WERI-Rb-1 (cell line): ENCODE data around the gene WDR91.

Experiments used
- DNase-seq: peaks from one replicate; pipeline ENCODE4 v3.0.0-alpha.2; 2020
- H3K27ac ChIP-seq: fragments of 250-450 bp; sonication (Bioruptor Pico); 2 replicates; pipeline ENCODE4 v1.5.1; 2020; ENCODE audit warnings: mild to moderate bottlenecking, moderate library complexity
- H3K27me3 ChIP-seq: fragments of 250-450 bp; sonication (Bioruptor Pico); 2 replicates; pipeline ENCODE4 v1.5.1; 2021; ENCODE audit warnings: mild to moderate bottlenecking, low read depth, moderate library complexity; ENCODE audit not compliant: insufficient read depth, severe bottlenecking
- H3K36me3 ChIP-seq: fragments of 250-450 bp; sonication (Bioruptor Pico); 2 replicates; pipeline ENCODE4 v1.5.1; 2020; ENCODE audit warnings: mild to moderate bottlenecking, moderate library complexity
- H3K4me3 ChIP-seq: 2 replicates; pipeline ENCODE4 v1.5.1; 2011; ENCODE audit warnings: low read depth, mild to moderate bottlenecking, control low read depth, low read length
- H3K9me3 ChIP-seq: fragments of 250-450 bp; sonication (Bioruptor Pico); 2 replicates; pipeline ENCODE4 v1.5.1; 2021; ENCODE audit warnings: mild to moderate bottlenecking, moderate library complexity; ENCODE audit not compliant: severe bottlenecking
- TF ChIP-seq, protein P1 (sequence below): IDR thresholded peaks from 2 replicates; pipeline ENCODE4 v1.5.1; 2011; ENCODE audit warnings: low read depth, mild to moderate bottlenecking, control low read depth, inconsistent platforms, low read length

Gene WDR91

DNA sequence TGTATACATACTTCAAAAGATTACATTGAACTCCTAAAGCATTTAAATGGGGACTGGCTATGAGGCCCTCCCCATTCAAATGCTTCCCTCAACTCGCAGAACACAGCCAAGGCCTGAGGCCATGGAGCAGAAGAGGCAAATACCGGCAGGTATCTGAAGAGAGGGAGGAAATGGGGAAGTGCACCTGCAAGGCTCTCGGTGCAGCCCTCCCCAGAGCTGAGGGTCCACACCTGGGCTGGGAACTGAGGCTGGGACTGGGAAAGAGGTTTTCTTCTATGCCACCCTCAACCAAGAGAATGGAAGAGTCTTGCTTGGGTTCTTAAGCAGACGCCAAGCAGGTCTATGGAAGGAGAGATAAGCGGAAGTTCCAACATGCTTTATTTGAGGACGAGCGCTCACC lies 27.8 kb downstream of the WDR91 start:
- Histone ChIP-seq H3K4me3 (no peak overlapping the region), H3K27ac (no peak overlapping the region), H3K27me3 (no peaks in the 10 kb centered on the region), H3K9me3 (peaks cover 13% of the 10 kb centered on the region), H3K36me3 (peaks cover 20% of the 10 kb centered on the region)
- DNase-seq: no peak
- TF ChIP-seq, protein P1, sequence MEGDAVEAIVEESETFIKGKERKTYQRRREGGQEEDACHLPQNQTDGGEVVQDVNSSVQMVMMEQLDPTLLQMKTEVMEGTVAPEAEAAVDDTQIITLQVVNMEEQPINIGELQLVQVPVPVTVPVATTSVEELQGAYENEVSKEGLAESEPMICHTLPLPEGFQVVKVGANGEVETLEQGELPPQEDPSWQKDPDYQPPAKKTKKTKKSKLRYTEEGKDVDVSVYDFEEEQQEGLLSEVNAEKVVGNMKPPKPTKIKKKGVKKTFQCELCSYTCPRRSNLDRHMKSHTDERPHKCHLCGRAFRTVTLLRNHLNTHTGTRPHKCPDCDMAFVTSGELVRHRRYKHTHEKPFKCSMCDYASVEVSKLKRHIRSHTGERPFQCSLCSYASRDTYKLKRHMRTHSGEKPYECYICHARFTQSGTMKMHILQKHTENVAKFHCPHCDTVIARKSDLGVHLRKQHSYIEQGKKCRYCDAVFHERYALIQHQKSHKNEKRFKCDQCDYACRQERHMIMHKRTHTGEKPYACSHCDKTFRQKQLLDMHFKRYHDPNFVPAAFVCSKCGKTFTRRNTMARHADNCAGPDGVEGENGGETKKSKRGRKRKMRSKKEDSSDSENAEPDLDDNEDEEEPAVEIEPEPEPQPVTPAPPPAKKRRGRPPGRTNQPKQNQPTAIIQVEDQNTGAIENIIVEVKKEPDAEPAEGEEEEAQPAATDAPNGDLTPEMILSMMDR: no peak

DNA sequence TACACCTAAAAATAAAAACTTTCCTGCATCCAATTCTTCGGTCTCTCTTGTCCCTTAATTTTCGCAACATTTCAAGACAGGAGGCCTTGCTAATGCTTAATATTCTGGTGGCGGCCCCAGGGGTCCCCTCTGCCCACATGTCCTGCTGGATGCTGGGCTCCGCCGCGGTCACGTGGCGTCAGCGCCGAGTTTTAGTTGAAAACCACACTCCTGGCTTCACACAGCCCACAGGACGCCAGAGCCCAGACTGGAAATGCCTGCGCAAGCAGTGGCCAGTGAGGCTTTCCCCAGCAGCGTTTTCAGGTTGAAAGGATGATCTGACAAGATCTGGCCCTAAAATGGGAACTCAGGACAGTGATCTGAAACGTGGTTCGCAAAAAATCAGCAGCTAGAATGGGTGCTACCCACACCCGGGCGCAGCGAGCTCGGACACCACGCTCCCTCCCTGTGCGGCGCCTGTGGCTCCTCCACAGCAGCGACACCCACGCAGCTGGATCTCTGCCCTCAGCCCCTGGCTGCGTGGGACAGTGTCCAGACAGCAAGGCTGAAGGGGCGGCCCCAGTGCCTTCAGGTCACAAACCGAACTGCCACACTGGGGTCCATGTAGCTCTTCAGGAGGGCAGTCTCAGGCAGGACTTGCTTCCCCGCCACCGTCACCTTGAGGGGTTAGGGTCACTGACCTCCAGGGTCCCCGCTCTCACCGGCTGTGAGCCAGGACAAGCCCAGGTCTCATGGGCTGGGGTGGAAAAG lies 29.2 kb downstream of the WDR91 start:
- Histone ChIP-seq H3K36me3 (peaks cover 13% of the 10 kb centered on the region), H3K9me3 (peaks cover 13% of the 10 kb centered on the region), H3K27me3 (no peaks in the 10 kb centered on the region), H3K4me3 (no peak overlapping the region), H3K27ac (no peak overlapping the region)
- TF ChIP-seq, protein P1: no peak
- DNase-seq: no peak

DNA sequence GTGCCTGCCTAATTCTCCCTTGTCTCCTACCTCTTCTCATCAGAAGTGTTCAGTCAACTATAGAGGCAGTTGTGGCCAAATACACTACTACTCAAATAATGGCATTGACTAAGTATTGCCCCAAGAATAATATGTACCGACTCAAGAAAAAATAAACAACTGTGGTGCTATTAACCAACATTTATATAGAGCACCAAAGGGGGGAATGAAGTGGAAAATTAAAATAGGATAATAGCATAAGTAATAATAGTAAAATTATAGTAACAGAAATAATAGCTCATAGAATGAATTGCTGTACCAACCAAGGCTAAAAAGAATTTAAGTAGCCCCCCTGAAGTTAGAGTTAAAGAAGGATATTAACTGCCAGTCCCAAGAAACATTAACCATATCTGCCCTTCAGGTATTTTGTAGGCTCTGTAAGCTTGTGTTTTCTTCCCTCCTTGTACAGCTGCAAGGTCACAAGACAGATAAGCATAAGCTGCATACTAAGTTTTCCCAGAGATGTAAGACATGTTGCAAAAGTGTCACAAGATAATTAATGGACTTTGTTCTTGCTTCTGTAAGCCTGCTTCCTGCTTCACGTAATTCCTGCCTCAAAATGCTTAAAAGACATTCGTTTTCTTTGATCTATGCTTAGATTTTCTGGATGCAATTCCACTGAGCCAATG lies 29.9 kb downstream of the WDR91 start:
- Histone ChIP-seq H3K27ac (no peak overlapping the region), H3K36me3 (peaks cover 13% of the 10 kb centered on the region), H3K9me3 (peaks cover 13% of the 10 kb centered on the region), H3K27me3 (no peaks in the 10 kb centered on the region), H3K4me3 (no peak overlapping the region)
- DNase-seq: no peak
- TF ChIP-seq, protein P1: no peak

DNA sequence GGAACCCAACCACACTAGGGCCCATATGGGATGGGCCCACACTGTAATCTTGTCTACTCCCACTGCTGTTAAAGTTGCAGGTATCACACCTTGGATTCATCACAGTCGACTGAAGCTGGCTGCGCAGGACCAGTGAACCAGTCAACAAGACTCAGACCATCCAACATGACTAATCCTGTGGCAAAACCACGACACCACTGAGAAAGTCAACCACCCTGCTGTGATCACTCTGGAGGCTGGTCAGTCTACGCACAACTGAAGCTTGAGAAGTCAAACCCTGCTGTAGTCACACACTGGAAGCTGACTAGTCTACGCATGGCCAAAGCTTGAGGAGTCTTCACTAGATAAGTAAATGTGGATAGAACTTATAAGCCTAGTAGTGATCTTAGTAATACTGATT lies 31.2 kb downstream of the WDR91 start:
- DNase-seq: no peak
- Histone ChIP-seq H3K27me3 (no peaks in the 10 kb centered on the region), H3K4me3 (no peak overlapping the region), H3K9me3 (peaks cover 13% of the 10 kb centered on the region), H3K36me3 (peaks cover 1% of the 10 kb centered on the region), H3K27ac (no peak overlapping the region)
- TF ChIP-seq, protein P1: no peak

DNA sequence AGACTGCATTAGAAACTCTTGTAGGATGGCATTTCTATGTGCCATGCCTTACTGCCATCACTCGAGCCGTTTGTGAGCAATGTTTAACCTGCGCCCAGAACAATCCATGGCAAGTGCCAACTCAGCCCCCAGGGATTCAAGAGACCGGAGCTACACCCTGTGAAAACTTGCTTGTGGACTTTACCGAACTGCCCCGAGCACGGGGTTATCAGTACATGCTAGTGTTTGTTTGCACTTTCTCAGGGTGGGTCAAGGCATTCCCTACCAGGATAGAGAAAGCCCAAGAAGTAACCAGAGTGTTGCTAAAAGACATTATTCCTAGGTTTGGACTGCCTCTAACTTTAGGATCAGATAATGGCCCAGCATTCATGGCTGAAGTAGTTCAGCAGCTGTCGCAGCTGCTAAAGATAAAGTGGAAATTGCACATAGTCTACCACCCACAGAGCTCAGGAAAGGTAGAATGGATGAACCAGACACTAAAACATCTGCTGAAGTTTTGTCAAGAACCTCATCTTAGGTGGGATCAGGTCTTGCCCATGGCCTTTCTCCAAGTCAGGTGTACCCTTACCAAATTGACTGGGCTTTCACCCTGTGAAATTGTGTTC lies 31.9 kb downstream of the WDR91 start:
- H3K27ac ChIP-seq: no peak overlapping the region
- TF ChIP-seq, protein P1: no peak
- peaks cover 13% of the 10 kb centered on the region for H3K9me3 ChIP-seq
- no peak for DNase-seq
- no peak overlapping the region for H3K4me3 ChIP-seq
- no peaks in the 10 kb centered on the region for H3K27me3 ChIP-seq
- H3K36me3 ChIP-seq: no peaks in the 10 kb centered on the region; the same call in 1 of the 2 replicates
